WTC11 (cell line): ENCODE results near the gene C19orf85.

Experiments used
- CREB1 ChIP-seq: sonication (generic); formaldehyde crosslinking; IDR thresholded peaks from 2 replicates; pipeline ENCODE4 v1.8.0; 2023; ENCODE audit warnings: mild to moderate bottlenecking, missing genetic modification reagents
- CTCF ChIP-seq: fragments of 200-600 bp; IDR thresholded peaks from 2 replicates; pipeline ENCODE4 v1.8.0; 2022; ENCODE audit warnings: antibody characterized with exemption
- KAT7 ChIP-seq: sonication (generic); formaldehyde crosslinking; IDR thresholded peaks from 2 replicates; pipeline ENCODE4 v1.8.1; 2023; ENCODE audit warnings: missing genetic modification reagents, mild to moderate bottlenecking, borderline replicate concordance
- NR1H2 ChIP-seq: sonication (generic); formaldehyde crosslinking; IDR thresholded peaks from 2 replicates; pipeline ENCODE4 v1.9.0; 2021; ENCODE audit warnings: mild to moderate bottlenecking, moderate library complexity, missing genetic modification reagents
- NR2C2 ChIP-seq: sonication (generic); formaldehyde crosslinking; IDR thresholded peaks from 2 replicates; pipeline ENCODE4 v1.8.0; 2022; ENCODE audit warnings: mild to moderate bottlenecking, missing genetic modification reagents
- TEAD4 ChIP-seq: sonication (generic); formaldehyde crosslinking; IDR thresholded peaks from 2 replicates; pipeline ENCODE4 v1.8.0; 2022; ENCODE audit warnings: mild to moderate bottlenecking, missing genetic modification reagents
- USF1 ChIP-seq: sonication (generic); formaldehyde crosslinking; IDR thresholded peaks from 2 replicates; pipeline ENCODE4 v1.8.0; 2022; ENCODE audit warnings: mild to moderate bottlenecking, missing genetic modification reagents

- TF ChIP-seq KAT7 (CRISPR knock-in tag) (no peak), TEAD4 (no peak), USF1 (CRISPR knock-in tag) (no peak), CREB1 (CRISPR knock-in tag) (no peak), CTCF (no peak), NR1H2 (CRISPR knock-in tag) (no peak), NR2C2 (no peak)
Measured at GRCh38 chr19:55443045-55443823, 21.3 kb downstream of the C19orf85 start, which contains the start of gene SHISA7.
